GM21717 (cell line): Measurements from ENCODE around the gene SAMSN1.
A peak's percentile ranks its signal among the peaks of the same experiment; 100 is the strongest.

ENCODE experiments used
- ATAC-seq: cut with Tn5 transposase; IDR thresholded peaks from one replicate; pipeline ENCODE4 v1.9.1; 2021; ENCODE audit warnings: mild to moderate bottlenecking, moderate library complexity; ENCODE audit not compliant: unreplicated experiment

Gene SAMSN1

DNA sequence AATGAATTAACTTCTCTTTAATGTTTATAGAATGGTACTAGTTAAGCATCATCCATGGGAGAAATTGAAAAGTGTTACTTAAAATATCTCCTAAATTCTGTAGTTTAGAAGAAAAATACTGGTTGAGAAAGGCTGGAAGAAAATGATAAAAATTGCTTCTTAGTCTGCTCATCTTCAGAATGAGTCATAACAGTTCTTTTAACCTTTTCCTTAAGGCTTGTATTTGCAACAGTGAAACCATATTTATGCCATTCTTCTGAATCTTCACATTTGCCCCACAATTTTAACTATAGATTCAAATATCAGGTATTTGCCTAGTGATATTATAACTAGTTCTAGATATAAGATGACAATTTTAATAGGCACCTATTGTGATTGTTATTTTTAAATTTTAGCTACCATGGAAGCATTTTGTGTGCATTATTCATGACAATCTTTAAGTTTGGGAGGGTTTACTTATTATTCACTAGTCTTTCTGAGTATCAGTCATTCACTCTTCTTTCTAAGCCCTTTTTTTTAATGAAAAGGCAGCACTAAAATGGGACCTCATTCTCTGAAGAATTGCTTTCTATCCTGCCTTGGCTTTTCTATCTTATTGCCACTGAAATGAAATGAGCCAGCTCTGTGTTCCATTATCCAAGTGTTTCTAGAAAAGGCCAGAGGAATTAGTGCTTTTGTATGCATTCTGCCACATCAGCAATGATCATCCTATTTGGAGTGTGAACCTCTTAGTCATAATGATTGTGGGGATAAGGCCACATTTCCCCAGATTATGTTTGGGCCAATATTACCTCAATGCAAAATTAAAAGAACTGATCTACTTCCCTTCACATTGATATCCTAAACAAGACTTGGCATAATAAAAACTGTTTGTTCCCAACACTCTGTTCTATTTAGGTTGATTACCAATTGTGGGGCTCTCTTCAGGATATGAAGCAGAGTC lies 58.4 kb downstream of the SAMSN1 start:
- ATAC-seq, result no peak

GRCh38 chr21:14486869-14487268 lies 59.2 kb downstream of the SAMSN1 start:
- ATAC-seq, result no peak

DNA sequence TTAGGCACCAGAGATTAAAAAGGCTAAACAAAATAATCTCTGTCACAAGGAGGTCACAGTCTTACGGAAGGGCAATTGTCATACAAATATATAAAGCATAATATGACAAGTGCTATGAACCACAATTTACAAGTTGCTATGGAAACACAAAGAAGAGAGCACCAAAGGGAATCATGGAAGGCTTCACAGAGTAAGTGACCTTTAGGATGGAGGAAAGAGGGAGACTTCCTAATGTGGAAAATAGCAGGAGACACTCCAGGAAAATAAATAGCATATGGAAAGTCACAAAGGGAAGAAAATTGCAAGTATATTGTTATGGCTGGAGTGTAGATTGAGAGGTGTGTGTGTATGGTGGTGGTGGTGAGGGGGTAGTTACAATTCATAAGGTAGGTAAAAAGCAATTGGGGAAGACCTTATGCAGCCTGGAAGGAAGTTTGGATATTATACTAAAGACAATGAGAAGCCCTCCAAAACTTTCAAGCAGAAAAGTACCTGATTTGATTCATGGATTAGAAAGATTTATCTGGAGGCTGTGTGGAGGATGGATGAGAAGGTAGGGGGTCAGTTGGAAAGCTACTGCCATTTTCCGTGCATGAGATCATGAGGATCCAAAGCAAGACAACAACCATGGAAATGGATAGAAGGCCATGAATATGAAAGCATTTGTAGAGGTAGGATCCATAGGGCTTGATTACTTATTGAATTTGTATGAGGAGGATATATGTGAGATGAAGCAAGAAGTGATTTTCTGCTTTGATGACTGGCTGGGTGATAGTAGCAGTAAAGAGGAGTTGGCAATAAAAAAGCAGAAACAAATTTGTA lies 61.7 kb downstream of the SAMSN1 start:
- ATAC-seq, result no peak

DNA sequence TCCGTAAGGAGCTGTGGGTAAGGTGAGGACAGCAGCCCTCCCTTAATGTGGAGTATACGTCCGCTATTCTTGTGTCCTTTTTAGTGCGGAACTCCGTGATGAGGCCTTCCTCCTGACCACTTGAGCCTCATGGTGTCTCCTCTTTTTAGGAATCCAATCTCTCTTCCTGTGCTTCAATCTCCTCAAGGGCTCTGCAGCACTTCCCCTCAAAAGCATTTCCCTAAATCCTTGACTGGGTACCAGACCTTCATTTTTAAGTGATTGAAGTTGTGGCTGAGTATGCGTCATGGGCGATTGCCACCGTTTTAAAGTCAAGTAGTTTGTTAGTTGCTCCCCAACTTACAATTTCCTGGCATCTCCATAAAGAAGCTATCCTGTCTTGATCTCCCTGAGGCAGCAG lies 62.8 kb downstream of the SAMSN1 start:
- no peak for ATAC-seq

- no peak for ATAC-seq
Measured at GRCh38 chr21:14482165-14482564, 64.0 kb downstream of the SAMSN1 start.

- no peak for ATAC-seq
Measured at GRCh38 chr21:14480411-14481031, 65.6 kb downstream of the SAMSN1 start.

DNA sequence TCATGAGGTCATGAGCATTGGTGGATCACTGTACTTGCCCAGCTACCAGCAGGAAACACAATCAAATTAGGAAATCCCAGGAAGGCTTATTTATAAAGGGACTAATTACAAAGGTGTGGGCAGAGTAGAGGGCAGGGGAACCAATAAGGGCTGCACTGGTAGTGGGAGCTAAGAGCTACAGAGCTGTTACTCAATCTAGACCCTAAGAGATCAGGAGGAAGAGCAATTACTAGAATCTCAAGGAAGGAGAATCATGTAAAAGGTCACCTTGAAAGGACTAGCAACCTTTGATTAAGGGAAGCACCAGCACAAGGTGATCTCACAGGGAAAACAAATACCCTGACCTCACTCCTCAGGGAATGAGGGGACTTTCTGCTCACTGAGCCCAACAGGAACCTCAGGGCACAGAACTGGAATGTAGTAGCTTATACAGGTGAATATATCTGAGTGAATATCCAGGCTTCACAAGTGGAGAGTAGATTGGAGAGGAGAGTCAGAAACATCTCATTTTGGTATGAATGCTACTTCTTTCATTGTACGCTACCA lies 66.8 kb downstream of the SAMSN1 start:
- no peak for ATAC-seq

- no peak for ATAC-seq
Measured at GRCh38 chr21:14477841-14478240, 68.3 kb downstream of the SAMSN1 start.

DNA sequence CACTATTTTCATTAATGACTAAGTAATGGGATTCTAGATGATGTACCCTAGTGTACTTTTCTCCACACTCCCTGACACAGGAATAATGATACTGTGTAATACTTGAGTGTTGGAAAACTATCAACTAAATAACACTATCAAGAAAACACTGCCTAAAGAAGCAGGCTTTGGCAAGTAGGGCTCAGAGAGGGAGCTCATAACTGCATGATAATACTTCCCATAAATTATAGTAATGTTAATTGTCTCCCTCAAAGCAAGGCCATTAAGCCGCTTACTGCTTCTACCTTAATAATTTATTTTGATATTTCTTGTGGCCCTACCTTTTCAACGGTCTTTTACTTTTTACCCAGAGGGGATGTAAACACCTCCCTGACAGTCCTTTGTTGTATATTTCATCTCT lies 69.0 kb downstream of the SAMSN1 start:
- no peak for ATAC-seq

DNA sequence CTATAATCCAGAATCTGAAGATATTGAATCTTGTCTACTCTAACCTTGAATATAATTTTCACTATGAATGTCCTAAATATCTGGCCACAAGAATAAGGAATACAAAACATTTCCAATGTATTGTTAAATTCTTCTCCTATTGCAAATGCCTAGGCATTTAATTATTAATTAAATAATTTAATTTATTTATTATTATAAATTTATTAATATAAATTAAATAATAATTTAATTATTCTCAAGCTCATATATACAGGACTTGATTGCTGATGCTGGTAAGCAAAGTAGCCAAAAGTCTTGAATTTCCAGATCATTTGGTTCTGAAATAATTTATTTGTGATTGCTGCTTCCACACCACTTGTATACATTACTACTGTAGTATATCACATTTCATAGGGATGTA lies 71.1 kb downstream of the SAMSN1 start:
- ATAC-seq, result no peak

DNA sequence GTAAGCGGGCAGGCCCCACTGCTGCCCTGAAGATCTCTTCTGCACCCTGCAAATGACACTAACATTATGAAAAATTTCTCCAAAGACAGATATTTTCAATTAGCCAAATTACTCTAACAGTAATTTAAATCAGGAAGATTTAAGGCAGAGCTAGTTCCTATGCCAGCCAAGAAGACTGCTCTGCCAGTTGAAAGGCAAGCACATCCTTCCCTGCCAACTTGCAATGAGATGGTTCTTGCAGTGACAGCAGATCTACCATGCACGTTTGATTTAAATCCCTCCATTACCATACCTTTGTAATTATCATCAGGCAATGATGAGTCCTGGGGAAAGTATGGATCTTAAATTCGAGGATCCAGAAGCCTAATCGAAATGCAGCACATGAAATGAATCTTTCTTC lies 76.5 kb downstream of the SAMSN1 start:
- no peak for ATAC-seq

- ATAC-seq, result no peak
Measured at GRCh38 chr21:14466715-14467114, 79.4 kb downstream of the SAMSN1 start.

GRCh38 chr21:14457762-14458161 lies 88.4 kb downstream of the SAMSN1 start:
- no peak for ATAC-seq

DNA sequence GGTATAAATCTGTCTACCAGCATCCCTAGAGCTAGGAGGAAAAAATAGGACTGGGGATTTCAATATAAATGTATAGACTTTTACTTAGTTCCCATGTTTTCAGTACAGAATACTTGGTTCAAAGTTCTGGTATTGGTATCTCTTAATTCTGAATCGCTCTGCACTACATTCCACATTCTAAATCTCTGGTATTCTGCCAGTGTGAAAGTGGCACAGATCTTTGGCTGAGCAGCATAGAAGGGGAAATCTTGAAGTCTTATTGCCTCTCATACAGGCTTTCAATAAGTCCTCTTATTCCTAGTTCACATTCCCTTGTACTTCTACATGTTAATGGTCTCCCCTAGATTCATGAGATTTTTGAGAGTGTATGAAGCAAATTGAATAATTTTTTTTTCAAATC lies 89.2 kb downstream of the SAMSN1 start:
- no peak for ATAC-seq

DNA sequence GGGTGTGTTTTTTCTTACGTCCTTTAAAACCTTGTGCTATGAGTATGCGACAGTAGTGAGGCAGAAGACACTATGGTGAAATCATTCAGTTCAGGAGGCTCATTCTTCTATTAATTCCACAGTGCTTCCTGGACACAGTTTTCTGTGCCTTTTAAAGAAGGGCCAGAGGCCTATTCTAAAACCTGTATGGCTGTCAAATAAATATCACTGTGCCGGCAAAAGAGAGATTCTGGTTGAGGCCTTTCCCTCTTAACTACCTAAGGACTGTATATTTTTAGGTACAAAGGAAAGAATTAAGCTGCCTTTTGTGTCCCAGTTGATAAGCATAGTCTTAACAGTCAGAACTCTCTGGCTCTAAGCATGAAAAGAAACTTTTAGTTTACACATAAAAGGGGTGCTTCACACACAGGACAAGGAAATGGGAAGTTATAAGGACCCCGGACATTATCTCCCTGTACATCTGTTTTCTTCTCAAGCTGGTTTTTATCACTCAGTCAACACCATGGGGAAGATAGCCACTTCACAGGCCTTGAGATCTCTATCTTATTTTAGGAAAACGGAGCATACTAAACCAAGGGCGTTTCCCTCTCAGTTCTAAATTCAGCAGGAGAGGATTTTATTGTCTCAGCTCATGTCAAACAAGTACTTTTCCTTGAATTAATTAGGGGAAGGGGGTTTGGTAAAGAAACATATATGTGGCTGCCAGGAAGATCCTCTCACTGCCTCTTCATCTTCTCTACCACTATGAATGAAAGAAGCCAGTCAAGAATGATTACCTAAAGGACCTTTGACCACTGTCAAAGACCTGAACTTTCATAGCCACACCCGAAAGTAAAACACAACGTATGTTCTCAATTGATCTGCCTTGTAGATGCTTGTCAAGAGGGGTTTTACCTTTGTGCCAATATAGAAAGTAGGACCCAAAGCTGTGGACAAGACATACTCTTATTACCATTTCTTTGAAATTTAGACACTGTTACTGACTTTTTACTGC lies 91.8 kb downstream of the SAMSN1 start:
- ATAC-seq, result peak; percentile 82

- peak; percentile 89 for ATAC-seq
Measured at GRCh38 chr21:14453339-14454015, 92.6 kb downstream of the SAMSN1 start.

GRCh38 chr21:14452727-14453241 lies 93.3 kb downstream of the SAMSN1 start:
- ATAC-seq, result no peak

- no peak for ATAC-seq
Measured at GRCh38 chr21:14452031-14452726, 93.9 kb downstream of the SAMSN1 start.

- no peak for ATAC-seq
Measured at GRCh38 chr21:14451546-14451945, 94.6 kb downstream of the SAMSN1 start.
